ENCODE measurements around the gene NELFCD. TPM values are rescaled to one million over a fixed set of nuclear protein-coding genes. Genes with fewer than 3 reads are reported as not detected.

The NELFCD gene
- total and polyA plus RNA-seq, 10 of the 15 experiments (the other 5 are each of a cell fraction or from before 2014, with no cell fraction given): 8.9 to 109 (median 82.9) TPM

- TF ChIP-seq ZNF274 (IDR thresholded peaks at IDR 0.05; ENCODE audit: insufficient read depth, insufficient read length): no peak
- no peak for TF ChIP-seq ZNF592 (IDR thresholded peaks at IDR 0.05)
- peak; percentile 85 for TF ChIP-seq POLR2A (IDR thresholded peaks at IDR 0.05; ENCODE audit: low read depth, low read length)
- TF ChIP-seq POLR2AphosphoS5 (IDR thresholded peaks at IDR 0.05; ENCODE audit: low read length): peak; percentile 70
- no peak for TF ChIP-seq POLR2AphosphoS2 (IDR thresholded peaks at IDR 0.05; ENCODE audit: low read depth, low read length)
- peak; percentile 98 for TF ChIP-seq MEF2B (IDR thresholded peaks at IDR 0.05; ENCODE audit: partially characterized antibody, poor library complexity, severe bottlenecking)
- peak; percentile 79 for TF ChIP-seq NFIC (IDR thresholded peaks at IDR 0.05; ENCODE audit: low read depth, low read length)
- TF ChIP-seq CUX1 (IDR thresholded peaks at IDR 0.05; ENCODE audit: insufficient replicate concordance, low read depth, low read length): no peak
- TF ChIP-seq ASH2L (IDR thresholded peaks at IDR 0.05; ENCODE audit: borderline replicate concordance, low read depth): no peak
- TF ChIP-seq MTA3 (IDR thresholded peaks at IDR 0.05; ENCODE audit: borderline replicate concordance, low read length): peak; percentile 81; the same call in 1 of the 2 replicates
- peak; percentile 67 for TF ChIP-seq SP1 (IDR thresholded peaks at IDR 0.05; ENCODE audit: low read depth, low read length)
- TF ChIP-seq CTCF (IDR thresholded peaks at IDR 0.05 in 2 of 3, conservative IDR thresholded peaks at IDR 0.05 in 1 of 3; ENCODE audit: control insufficient read depth in 2 of 3, extremely low read depth in 1 of 3, insufficient read depth in 1 of 3, low read depth in 3 of 3, low read length in 3 of 3): no peak
- no peak for TF ChIP-seq ZNF384 (IDR thresholded peaks at IDR 0.05; ENCODE audit: borderline replicate concordance, low read depth, low read length)
- no peak for TF ChIP-seq SUZ12 (IDR thresholded peaks at IDR 0.05; ENCODE audit: unreplicated experiment)
- TF ChIP-seq PBX3 (IDR thresholded peaks at IDR 0.05; ENCODE audit: insufficient replicate concordance, low read depth, low read length): peak; percentile 95
- peak; percentile 96 to 97 for TF ChIP-seq IKZF2 (IDR thresholded peaks at IDR 0.05)
- peak; percentile 87; the same call in 2 of the 3 replicates for TF ChIP-seq POU2F2 (IDR thresholded peaks at IDR 0.05; ENCODE audit: borderline replicate concordance, low read depth, low read length)
Observed at GRCh38 chr20:59004763-59005522, 23.9 kb downstream of the NELFCD start (continued).
